HEK293 (cell line): ENCODE results near the gene KDR.

Experiments used
- CTCF ChIA-PET: fragments of 350-600 bp; formaldehyde crosslinking; extraction: SDS; loops from one replicate; lab custom pipeline; 2021; ENCODE audit warnings: antibody characterized with exemption; lab: Yijun Ruan, JAX
- POLR2A ChIA-PET: fragments of 300-600 bp; formaldehyde crosslinking; extraction: SDS; loops from one replicate; lab custom pipeline; 2020; ENCODE audit warnings: antibody characterized with exemption, inconsistent platforms; lab: Yijun Ruan, JAX
- H3K27ac ChIP-seq: fragments of 200-500 bp; sonication (Bioruptor generic); 2 replicates; pipeline ENCODE4 v1.5.1; 2014; ENCODE audit warnings: low read depth, low read length, control low read depth, inconsistent platforms; ENCODE audit errors: extremely low read depth
- H3K36me3 ChIP-seq, 2 experiments: fragments of 200-500 bp in 1 of 2; sonication (Bioruptor generic) in 1 of 2; 1 replicate in 1 of 2; 2 replicates in 1 of 2; pipeline ENCODE4 v1.5.1; 2014 to 2017; ENCODE audit warnings: inconsistent platforms in 2 of 2, low read length in 2 of 2; ENCODE audit not compliant: control insufficient read depth in 2 of 2, insufficient read depth in 1 of 2
- H3K4me1 ChIP-seq: fragments of 200-500 bp; sonication (Bioruptor generic); 2 replicates; pipeline ENCODE4 v1.5.1; 2014; ENCODE audit warnings: mild to moderate bottlenecking, low read length, inconsistent platforms; ENCODE audit not compliant: control insufficient read depth, insufficient read depth
- H3K4me3 ChIP-seq: 2 replicates; pipeline ENCODE4 v1.5.1; 2011; ENCODE audit warnings: low read depth, mild to moderate bottlenecking, control low read depth, low read length, moderate library complexity
- H3K9me3 ChIP-seq: fragments of 200-500 bp; sonication (Bioruptor generic); 2 replicates; pipeline ENCODE4 v1.5.1; 2014; ENCODE audit warnings: low read depth, low read length, inconsistent platforms; ENCODE audit not compliant: control insufficient read depth, insufficient read depth
- BCL11A ChIP-seq: fragments of 450-650 bp; formaldehyde crosslinking; IDR thresholded peaks from 2 replicates; pipeline ENCODE4 v1.5.1; 2016; ENCODE audit warnings: low read depth, missing biosample characterization, missing genetic modification characterization
- SP2 ChIP-seq: fragments of 450-650 bp; formaldehyde crosslinking; IDR thresholded peaks from 2 replicates; pipeline ENCODE4 v1.5.1; 2016; ENCODE audit warnings: missing biosample characterization, missing genetic modification characterization
- TCF7L2 ChIP-seq: IDR thresholded peaks from 2 replicates; pipeline ENCODE4 v1.6.1; 2011; ENCODE audit warnings: low read depth, mild to moderate bottlenecking, inconsistent platforms, low read length, moderate library complexity, borderline replicate concordance
- ZBTB44 ChIP-seq: fragments of 450-650 bp; IDR thresholded peaks from 2 replicates; pipeline ENCODE4 v1.5.1; 2018; ENCODE audit warnings: missing biosample characterization, mild to moderate bottlenecking, missing genetic modification characterization
- ZFP41 ChIP-seq: fragments of 450-650 bp; formaldehyde crosslinking; IDR thresholded peaks from 2 replicates; pipeline ENCODE4 v1.5.1; 2016; ENCODE audit warnings: missing biosample characterization, missing genetic modification characterization, borderline replicate concordance
- ZNF146 ChIP-seq: fragments of 450-650 bp; formaldehyde crosslinking; IDR thresholded peaks from 2 replicates; pipeline ENCODE4 v1.5.1; 2016; ENCODE audit warnings: missing biosample characterization, missing genetic modification characterization
- ZNF16 ChIP-seq: fragments of 450-650 bp; formaldehyde crosslinking; IDR thresholded peaks from 2 replicates; pipeline ENCODE4 v1.5.1; 2016; ENCODE audit warnings: low read depth, missing biosample characterization, missing genetic modification characterization
- ZNF239 ChIP-seq: fragments of 450-650 bp; formaldehyde crosslinking; IDR thresholded peaks from 2 replicates; pipeline ENCODE4 v1.5.1; 2016; ENCODE audit warnings: missing biosample characterization, missing genetic modification characterization
- ZNF324 ChIP-seq: fragments of 450-650 bp; formaldehyde crosslinking; IDR thresholded peaks from 2 replicates; pipeline ENCODE4 v1.5.1; 2016; ENCODE audit warnings: missing biosample characterization, missing genetic modification characterization
- ZNF354C ChIP-seq: fragments of 450-650 bp; formaldehyde crosslinking; IDR thresholded peaks from 2 replicates; pipeline ENCODE4 v1.5.1; 2016; ENCODE audit warnings: missing biosample characterization, missing genetic modification characterization, low read depth, borderline replicate concordance
- ZNF544 ChIP-seq: fragments of 450-650 bp; formaldehyde crosslinking; IDR thresholded peaks from 2 replicates; pipeline ENCODE4 v1.5.0; 2017; ENCODE audit warnings: missing biosample characterization, missing genetic modification characterization
- ZNF555 ChIP-seq: fragments of 450-650 bp; formaldehyde crosslinking; conservative IDR thresholded peaks from 2 replicates; pipeline ENCODE4 v1.5.1; 2017; ENCODE audit warnings: missing biosample characterization, mild to moderate bottlenecking, missing genetic modification characterization, inconsistent platforms
- ZNF580 ChIP-seq: fragments of 450-650 bp; formaldehyde crosslinking; IDR thresholded peaks from 2 replicates; pipeline ENCODE4 v1.5.1; 2016; ENCODE audit warnings: missing biosample characterization, missing genetic modification characterization
- ZNF600 ChIP-seq: fragments of 450-650 bp; formaldehyde crosslinking; IDR thresholded peaks from 2 replicates; pipeline ENCODE4 v1.5.1; 2016; ENCODE audit warnings: missing biosample characterization, missing genetic modification characterization
- ZNF654 ChIP-seq: fragments of 450-650 bp; formaldehyde crosslinking; IDR thresholded peaks from 2 replicates; pipeline ENCODE4 v1.5.1; 2016; ENCODE audit warnings: low read depth, missing biosample characterization, missing genetic modification characterization
- ZNF830 ChIP-seq: fragments of 450-650 bp; IDR thresholded peaks from 2 replicates; pipeline ENCODE4 v1.5.0; 2018; ENCODE audit warnings: missing biosample characterization, missing genetic modification characterization, low read depth, mild to moderate bottlenecking, moderate library complexity
- TF ChIP-seq, protein P1 (sequence below): fragments of 450-650 bp; formaldehyde crosslinking; IDR thresholded peaks from 2 replicates; pipeline ENCODE4; 2016; ENCODE audit warnings: missing biosample characterization, missing genetic modification characterization
- TF ChIP-seq, protein P2 (sequence below): fragments of 450-650 bp; formaldehyde crosslinking; optimal IDR thresholded peaks from 2 replicates; pipeline ENCODE3; 2016; ENCODE audit warnings: missing biosample characterization, mild to moderate bottlenecking, missing genetic modification characterization
- TF ChIP-seq, protein P3 (sequence below): fragments of 450-650 bp; formaldehyde crosslinking; IDR thresholded peaks from 2 replicates; pipeline ENCODE4 v1.5.1; 2016; ENCODE audit warnings: missing biosample characterization, missing genetic modification characterization
- TF ChIP-seq, protein P4 (sequence below): fragments of 450-650 bp; formaldehyde crosslinking; IDR thresholded peaks from 2 replicates; pipeline ENCODE4 v1.5.1; 2016; ENCODE audit warnings: missing biosample characterization, missing genetic modification characterization

Gene KDR

DNA sequence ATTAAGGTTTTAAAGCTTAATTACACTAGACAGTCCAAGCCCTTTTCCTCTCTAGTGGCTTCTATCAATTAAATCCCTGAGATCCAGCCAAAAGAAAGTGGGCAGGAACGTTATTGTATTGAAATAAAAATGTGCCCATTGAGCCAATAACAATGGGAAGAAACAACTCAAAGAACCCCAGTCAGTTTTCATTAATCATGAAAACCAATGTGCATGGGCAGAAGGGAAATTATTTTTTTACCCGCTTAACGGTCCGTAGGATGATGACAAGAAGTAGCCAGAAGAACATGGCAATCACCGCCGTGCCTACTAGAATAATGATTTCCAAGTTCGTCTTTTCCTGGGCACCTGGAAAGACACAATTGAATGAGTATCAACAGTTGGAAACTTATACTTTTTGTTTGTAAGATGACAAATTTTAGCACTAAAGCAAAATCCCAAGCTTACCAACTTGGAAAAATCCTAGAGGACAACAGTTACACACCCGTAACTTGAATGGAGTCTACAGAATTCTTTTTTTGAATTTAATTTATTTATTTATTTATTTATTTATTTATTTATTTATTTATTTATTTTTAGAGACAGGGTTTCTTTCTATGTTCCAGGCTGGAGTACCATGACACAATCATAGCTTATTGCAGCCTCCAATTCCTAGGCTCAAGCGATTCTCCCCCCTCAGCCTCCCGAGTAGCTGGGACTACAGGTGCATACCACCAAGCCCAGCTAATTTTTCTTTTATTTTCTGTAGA lies 26.8 kb downstream of the KDR start (continued):
- TF ChIP-seq ZNF555 (tag by site-specific recombination) (peak; percentile 70), ZFP41 (tag by site-specific recombination) (no peak), ZNF580 (tag by site-specific recombination) (0 out of 2 replicates have a peak, but pooled peaks have one; percentile 18), ZNF239 (tag by site-specific recombination) (no peak), ZNF146 (tag by site-specific recombination) (no peak), ZNF16 (no peak), ZNF544 (tag by site-specific recombination) (no peak), BCL11A (tag by site-specific recombination) (no peak), ZNF654 (tag by site-specific recombination) (peak; percentile 31), ZNF354C (no peak), ZNF600 (tag by site-specific recombination) (no peak)
- TF ChIP-seq, protein P1, sequence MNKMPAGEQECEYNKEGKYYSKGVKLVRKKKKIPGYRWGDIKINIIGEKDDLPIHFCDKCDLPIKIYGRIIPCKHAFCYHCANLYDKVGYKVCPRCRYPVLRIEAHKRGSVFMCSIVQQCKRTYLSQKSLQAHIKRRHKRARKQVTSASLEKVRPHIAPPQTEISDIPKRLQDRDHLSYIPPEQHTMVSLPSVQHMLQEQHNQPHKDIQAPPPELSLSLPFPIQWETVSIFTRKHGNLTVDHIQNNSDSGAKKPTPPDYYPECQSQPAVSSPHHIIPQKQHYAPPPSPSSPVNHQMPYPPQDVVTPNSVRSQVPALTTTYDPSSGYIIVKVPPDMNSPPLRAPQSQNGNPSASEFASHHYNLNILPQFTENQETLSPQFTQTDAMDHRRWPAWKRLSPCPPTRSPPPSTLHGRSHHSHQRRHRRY (tag by site-specific recombination), result no peak
- TF ChIP-seq, protein P2, sequence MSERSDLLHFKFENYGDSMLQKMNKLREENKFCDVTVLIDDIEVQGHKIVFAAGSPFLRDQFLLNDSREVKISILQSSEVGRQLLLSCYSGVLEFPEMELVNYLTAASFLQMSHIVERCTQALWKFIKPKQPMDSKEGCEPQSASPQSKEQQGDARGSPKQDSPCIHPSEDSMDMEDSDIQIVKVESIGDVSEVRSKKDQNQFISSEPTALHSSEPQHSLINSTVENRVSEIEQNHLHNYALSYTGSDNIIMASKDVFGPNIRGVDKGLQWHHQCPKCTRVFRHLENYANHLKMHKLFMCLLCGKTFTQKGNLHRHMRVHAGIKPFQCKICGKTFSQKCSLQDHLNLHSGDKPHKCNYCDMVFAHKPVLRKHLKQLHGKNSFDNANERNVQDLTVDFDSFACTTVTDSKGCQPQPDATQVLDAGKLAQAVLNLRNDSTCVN, result no peak
- TF ChIP-seq, protein P3, sequence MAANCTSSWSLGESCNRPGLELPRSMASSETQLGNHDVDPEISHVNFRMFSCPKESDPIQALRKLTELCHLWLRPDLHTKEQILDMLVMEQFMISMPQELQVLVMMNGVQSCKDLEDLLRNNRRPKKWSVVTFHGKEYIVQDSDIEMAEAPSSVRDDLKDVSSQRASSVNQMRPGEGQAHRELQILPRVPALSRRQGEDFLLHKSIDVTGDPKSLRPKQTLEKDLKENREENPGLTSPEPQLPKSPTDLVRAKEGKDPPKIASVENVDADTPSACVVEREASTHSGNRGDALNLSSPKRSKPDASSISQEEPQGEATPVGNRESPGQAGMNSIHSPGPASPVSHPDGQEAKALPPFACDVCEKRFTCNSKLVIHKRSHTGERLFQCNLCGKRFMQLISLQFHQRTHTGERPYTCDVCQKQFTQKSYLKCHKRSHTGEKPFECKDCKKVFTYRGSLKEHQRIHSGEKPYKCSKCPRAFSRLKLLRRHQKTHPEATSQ (tag by site-specific recombination), result no peak

- TF ChIP-seq ZBTB44 (tag by site-specific recombination) (no peak), ZNF324 (no peak), ZNF654 (tag by site-specific recombination) (no peak), TCF7L2 (no peak), ZNF830 (tag by site-specific recombination) (no peak), SP2 (no peak)
- TF ChIP-seq, protein P4, sequence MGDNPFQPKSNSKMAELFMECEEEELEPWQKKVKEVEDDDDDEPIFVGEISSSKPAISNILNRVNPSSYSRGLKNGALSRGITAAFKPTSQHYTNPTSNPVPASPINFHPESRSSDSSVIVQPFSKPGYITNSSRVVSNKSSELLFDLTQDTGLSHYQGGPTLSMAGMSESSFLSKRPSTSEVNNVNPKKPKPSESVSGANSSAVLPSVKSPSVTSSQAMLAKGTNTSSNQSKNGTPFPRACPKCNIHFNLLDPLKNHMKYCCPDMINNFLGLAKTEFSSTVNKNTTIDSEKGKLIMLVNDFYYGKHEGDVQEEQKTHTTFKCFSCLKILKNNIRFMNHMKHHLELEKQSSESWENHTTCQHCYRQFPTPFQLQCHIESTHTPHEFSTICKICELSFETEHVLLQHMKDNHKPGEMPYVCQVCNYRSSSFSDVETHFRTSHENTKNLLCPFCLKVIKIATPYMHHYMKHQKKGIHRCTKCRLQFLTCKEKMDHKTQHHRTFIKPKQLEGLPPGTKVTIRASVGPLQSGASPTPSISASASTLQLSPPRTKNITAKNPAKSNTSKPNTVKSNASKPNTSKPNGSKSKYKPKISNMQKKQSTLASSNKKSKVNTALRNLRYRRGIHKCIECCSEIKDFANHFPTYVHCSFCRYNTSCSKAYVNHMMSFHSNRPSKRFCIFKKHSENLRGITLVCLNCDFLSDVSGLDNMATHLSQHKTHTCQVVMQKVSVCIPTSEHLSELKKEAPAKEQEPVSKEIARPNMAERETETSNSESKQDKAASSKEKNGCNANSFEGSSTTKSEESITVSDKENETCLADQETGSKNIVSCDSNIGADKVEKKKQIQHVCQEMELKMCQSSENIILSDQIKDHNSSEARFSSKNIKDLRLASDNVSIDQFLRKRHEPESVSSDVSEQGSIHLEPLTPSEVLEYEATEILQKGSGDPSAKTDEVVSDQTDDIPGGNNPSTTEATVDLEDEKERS (tag by site-specific recombination), result no peak
- ChIA-PET CTCF (interaction anchor here (0.6 kb wide), 1 partner anchor 60 kb away, joined by 3 read pairs; no protein-coding TSS in a partner anchor), POLR2A (no interaction called here)
- Histone ChIP-seq H3K27ac (no peak overlapping the region), H3K4me3 (no peak overlapping the region), H3K4me1 (no peaks in the 10 kb centered on the region), H3K9me3 (no peaks in the 10 kb centered on the region), H3K36me3 (no peaks in the 10 kb centered on the region)
These were observed 28.8 kb downstream of the KDR start for GRCh38 chr4:55096619-55097018.
